ENCODE measurements around the gene CRIM1.

Gene CRIM1

DNA sequence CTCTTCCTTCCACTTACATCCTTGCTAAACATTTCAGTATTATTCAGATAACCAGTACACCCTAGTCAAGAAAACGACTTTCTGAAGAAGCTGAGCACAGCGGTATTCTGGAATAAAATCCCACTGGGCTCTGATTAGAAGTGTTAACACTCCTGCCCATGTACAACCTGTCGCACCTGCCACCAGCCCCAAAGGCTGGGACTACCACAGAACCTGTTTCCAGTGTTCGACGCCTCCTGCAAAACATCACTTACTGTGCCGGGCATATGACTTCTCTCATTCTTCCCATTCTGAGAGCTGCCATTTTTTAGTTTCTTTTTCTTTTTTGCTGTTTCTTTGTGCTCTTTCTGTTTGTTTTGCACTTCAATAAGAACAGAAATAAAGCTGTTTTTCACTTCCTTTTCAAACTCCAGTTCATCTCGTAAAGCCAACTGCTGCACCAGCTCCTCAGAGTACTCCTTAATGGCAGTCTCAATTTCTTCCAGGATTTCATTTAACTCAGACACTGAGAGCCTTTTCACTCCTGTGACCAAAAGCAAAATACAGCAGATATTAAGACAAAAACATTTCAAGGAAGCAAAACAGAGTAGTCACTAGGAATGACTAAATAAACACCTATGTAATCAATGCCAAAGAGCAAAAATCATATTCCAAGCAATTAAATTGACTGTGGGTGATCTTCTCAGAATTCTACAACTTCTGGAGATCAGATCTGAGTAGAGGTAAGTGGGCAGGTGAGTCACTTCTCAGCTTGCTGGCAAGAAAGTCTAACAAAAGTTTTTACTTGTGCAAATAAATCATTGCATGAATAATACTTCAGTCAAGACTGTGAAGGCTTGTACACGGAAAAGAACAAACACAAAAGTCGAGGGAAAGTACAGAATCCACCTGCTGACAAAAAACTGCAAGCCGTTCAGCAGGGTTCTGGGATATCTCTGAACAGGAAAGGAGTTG is 223.0 kb downstream of the CRIM1 start:
- no peak for ATAC-seq

GRCh38 chr2:36579297-36579664 is 223.7 kb downstream of the CRIM1 start:
- TF ChIP-seq, protein P1, sequence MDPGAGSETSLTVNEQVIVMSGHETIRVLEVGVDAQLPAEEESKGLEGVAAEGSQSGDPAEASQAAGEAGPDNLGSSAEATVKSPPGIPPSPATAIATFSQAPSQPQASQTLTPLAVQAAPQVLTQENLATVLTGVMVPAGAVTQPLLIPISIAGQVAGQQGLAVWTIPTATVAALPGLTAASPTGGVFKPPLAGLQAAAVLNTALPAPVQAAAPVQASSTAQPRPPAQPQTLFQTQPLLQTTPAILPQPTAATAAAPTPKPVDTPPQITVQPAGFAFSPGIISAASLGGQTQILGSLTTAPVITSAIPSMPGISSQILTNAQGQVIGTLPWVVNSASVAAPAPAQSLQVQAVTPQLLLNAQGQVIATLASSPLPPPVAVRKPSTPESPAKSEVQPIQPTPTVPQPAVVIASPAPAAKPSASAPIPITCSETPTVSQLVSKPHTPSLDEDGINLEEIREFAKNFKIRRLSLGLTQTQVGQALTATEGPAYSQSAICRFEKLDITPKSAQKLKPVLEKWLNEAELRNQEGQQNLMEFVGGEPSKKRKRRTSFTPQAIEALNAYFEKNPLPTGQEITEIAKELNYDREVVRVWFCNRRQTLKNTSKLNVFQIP (CRISPR knock-in tag; IDR thresholded peaks at IDR 0.05; ENCODE audit: borderline replicate concordance, low read depth): no peak
- TF ChIP-seq ISL1 (CRISPR knock-in tag; IDR thresholded peaks at IDR 0.05) (no peak), OSR1 (CRISPR knock-in tag; IDR thresholded peaks at IDR 0.05) (no peak), BACH2 (CRISPR knock-in tag; IDR thresholded peaks at IDR 0.05; ENCODE audit: borderline replicate concordance) (no peak)
- TF ChIP-seq, protein P2, sequence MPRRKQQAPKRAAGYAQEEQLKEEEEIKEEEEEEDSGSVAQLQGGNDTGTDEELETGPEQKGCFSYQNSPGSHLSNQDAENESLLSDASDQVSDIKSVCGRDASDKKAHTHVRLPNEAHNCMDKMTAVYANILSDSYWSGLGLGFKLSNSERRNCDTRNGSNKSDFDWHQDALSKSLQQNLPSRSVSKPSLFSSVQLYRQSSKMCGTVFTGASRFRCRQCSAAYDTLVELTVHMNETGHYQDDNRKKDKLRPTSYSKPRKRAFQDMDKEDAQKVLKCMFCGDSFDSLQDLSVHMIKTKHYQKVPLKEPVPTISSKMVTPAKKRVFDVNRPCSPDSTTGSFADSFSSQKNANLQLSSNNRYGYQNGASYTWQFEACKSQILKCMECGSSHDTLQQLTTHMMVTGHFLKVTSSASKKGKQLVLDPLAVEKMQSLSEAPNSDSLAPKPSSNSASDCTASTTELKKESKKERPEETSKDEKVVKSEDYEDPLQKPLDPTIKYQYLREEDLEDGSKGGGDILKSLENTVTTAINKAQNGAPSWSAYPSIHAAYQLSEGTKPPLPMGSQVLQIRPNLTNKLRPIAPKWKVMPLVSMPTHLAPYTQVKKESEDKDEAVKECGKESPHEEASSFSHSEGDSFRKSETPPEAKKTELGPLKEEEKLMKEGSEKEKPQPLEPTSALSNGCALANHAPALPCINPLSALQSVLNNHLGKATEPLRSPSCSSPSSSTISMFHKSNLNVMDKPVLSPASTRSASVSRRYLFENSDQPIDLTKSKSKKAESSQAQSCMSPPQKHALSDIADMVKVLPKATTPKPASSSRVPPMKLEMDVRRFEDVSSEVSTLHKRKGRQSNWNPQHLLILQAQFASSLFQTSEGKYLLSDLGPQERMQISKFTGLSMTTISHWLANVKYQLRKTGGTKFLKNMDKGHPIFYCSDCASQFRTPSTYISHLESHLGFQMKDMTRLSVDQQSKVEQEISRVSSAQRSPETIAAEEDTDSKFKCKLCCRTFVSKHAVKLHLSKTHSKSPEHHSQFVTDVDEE (CRISPR knock-in tag; IDR thresholded peaks at IDR 0.05): no peak
- no peak for ATAC-seq

More for the DNA sequence above, 223.0 kb downstream of the CRIM1 start:
- TF ChIP-seq ZNF565 (CRISPR knock-in tag; conservative IDR thresholded peaks at IDR 0.05; ENCODE audit: low read depth) (no peak), TCF4 (CRISPR knock-in tag; IDR thresholded peaks at IDR 0.05; ENCODE audit: borderline replicate concordance) (no peak), CSRNP3 (CRISPR knock-in tag; IDR thresholded peaks at IDR 0.05) (no peak), BACH2 (CRISPR knock-in tag; IDR thresholded peaks at IDR 0.05; ENCODE audit: borderline replicate concordance) (no peak), ZNF70 (CRISPR knock-in tag; IDR thresholded peaks at IDR 0.05) (no peak), ZC3H10 (CRISPR knock-in tag; IDR thresholded peaks at IDR 0.05) (no peak), ESRRG (CRISPR knock-in tag; IDR thresholded peaks at IDR 0.05) (no peak), ZFP30 (CRISPR knock-in tag; IDR thresholded peaks at IDR 0.05) (no peak)
- TF ChIP-seq, protein P1 (CRISPR knock-in tag; IDR thresholded peaks at IDR 0.05; ENCODE audit: borderline replicate concordance, low read depth): no peak
- TF ChIP-seq, protein P3, sequence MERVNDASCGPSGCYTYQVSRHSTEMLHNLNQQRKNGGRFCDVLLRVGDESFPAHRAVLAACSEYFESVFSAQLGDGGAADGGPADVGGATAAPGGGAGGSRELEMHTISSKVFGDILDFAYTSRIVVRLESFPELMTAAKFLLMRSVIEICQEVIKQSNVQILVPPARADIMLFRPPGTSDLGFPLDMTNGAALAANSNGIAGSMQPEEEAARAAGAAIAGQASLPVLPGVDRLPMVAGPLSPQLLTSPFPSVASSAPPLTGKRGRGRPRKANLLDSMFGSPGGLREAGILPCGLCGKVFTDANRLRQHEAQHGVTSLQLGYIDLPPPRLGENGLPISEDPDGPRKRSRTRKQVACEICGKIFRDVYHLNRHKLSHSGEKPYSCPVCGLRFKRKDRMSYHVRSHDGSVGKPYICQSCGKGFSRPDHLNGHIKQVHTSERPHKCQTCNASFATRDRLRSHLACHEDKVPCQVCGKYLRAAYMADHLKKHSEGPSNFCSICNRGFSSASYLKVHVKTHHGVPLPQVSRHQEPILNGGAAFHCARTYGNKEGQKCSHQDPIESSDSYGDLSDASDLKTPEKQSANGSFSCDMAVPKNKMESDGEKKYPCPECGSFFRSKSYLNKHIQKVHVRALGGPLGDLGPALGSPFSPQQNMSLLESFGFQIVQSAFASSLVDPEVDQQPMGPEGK (CRISPR knock-in tag; IDR thresholded peaks at IDR 0.05; ENCODE audit: borderline replicate concordance): no peak

DNA sequence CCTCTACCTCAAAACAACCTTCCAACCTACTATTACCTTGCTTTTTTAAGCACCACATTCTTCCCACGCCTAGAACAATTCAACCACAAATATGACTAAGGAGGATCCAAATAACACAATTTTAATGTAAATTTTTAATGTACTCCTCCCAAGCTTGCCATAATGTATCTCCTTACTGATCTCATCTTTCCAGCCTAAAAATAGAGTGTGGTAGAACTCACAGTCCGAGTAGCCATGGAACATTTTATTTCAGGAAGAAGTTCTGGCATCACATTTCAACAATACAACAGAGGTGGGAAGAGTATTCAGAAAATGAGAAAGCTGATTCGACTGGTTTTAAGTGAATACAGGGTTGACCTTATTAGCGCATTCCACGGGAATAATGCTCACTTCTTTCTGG is 227.0 kb downstream of the CRIM1 start:
- peak; percentile 15; the same call in 1 of the 3 replicates for ATAC-seq
- no peak for TF ChIP-seq TOX (CRISPR knock-in tag; IDR thresholded peaks at IDR 0.05; ENCODE audit: borderline replicate concordance)
- TF ChIP-seq, protein P1 (CRISPR knock-in tag; IDR thresholded peaks at IDR 0.05; ENCODE audit: borderline replicate concordance, low read depth): no peak
- TF ChIP-seq, protein P2 (CRISPR knock-in tag; IDR thresholded peaks at IDR 0.05): no peak
- TF ChIP-seq, protein P3 (CRISPR knock-in tag; IDR thresholded peaks at IDR 0.05; ENCODE audit: borderline replicate concordance): no peak
- no peak for TF ChIP-seq ISL1 (CRISPR knock-in tag; IDR thresholded peaks at IDR 0.05)
- no peak for TF ChIP-seq ZFP3 (CRISPR knock-in tag; IDR thresholded peaks at IDR 0.05)
- TF ChIP-seq ZFP30 (CRISPR knock-in tag; IDR thresholded peaks at IDR 0.05): no peak
- TF ChIP-seq ESRRG (CRISPR knock-in tag; IDR thresholded peaks at IDR 0.05): no peak
